NCI-H748 treated with DMSO at 0.1 percent for 48 hours (cell line): Measurements from ENCODE around the gene ELF1.

Source experiments
- DNase-seq: peaks from one replicate; lab custom pipeline; 2025; lab: John Stamatoyannopoulos, UW

Gene ELF1

DNA sequence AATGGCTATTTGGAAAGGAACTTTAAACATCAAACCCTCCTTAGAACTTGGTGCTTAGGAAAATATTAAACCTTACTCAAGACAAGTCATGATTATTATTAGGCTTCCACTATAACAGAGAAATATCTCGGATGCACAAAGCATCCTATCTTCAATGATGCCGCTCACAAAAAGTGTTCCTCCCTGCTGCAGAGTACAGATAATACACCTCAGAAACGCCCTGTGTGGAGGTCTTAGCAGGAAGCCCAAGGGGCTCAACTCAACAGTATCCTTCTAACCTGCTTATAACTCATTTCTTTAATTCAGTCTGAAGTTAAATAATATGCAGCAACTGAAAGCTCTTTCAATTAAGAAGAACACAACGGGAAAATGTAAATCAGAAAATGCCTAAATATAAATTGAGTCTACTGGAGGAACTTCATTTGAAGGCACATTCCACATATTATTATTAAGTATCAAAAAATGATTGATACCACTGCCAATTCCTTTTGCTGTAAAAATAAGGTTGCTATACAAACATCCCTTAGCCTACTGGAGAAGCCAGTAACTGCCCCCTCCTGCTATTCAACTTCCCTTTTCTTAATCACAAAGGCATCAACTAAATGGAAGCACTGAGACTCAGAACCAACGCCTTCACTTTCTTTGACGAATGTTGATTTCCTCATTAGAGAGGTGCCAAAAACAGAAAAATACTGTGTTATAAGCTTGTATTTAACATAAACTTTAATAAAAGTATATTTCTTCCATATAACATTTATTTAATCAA, 12.0 kb downstream of the ELF1 start:
- no peak for DNase-seq

DNA sequence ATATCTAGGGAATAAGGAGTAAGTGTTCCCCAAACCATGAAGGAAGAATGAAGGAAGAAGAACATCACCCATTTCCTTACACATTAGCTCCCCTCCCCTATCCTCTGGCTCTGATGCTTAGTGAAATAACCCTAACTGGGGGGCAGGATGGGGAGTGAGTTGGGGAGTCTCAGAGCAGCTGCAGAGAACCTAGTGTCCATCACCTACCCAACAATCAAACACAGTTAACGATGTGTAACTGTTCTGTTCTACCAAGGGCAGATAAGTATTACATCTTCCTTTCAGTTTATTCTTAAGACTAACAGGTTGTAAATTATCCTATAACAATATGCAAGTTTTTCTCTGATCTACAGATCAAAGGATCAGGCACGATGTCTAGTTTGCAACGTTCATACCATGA, 12.8 kb downstream of the ELF1 start:
- DNase-seq = no peak

GRCh38 chr13:41005704-41006103, 13.4 kb downstream of the ELF1 start:
- no peak for DNase-seq

DNA sequence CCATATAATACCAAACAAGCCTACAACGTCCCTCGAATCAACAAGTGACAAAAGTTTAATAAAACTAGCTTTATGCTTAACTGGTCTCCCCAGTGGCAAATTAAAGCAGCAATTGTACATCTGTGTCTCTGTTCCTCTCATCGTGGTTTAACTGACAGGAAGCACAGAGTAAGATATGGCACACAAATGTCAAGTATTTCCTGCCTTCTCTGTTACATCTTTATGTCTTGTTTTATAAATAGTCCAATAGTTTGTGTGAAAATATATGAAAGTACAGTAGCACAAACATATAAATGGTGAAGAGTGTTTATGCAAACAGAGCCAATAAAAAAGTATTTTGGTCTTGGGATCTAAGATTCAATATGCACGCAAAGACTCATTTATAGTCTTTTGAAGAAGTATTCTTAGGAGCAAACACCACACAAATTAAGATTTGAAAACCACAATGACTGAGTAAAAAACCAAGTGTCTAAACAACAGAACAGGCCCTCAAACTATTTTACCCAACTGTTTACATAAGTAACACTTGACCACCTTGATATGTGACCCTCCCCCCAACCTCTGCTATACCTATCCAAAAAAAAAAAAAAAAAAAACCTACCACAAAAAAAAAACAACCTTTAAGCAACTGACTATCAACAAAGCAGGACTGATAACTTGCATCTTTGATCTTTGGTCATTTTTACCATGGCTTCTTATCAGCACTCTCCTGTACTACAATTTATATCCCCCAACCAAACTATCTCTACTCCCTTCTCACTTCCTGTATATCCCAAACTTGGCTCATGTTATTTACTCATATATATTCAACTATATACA, 14.0 kb downstream of the ELF1 start:
- no peak for DNase-seq

GRCh38 chr13:41002606-41003005, 16.5 kb downstream of the ELF1 start:
- DNase-seq = no peak

DNA sequence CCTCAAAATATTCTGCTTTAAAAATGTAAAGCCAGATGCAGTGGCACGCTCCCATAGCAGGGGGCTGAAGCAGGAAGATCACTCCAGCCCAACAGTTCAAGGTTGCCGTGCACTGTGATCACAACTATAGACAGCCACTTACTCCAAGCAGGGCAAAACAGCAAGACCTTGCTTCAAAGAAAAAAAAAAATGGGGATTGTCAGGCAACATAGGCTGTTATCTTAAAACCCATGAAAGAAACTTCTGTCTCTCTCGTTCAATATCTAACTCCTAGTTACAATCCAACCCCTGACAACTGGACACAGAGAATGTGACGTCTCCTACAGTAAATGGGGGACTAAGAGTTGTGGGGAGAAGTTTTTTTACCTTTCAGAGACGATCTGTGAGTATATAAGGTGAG, 17.4 kb downstream of the ELF1 start:
- no peak for DNase-seq

GRCh38 chr13:40999416-40999815, 19.7 kb downstream of the ELF1 start:
- no peak for DNase-seq

DNA sequence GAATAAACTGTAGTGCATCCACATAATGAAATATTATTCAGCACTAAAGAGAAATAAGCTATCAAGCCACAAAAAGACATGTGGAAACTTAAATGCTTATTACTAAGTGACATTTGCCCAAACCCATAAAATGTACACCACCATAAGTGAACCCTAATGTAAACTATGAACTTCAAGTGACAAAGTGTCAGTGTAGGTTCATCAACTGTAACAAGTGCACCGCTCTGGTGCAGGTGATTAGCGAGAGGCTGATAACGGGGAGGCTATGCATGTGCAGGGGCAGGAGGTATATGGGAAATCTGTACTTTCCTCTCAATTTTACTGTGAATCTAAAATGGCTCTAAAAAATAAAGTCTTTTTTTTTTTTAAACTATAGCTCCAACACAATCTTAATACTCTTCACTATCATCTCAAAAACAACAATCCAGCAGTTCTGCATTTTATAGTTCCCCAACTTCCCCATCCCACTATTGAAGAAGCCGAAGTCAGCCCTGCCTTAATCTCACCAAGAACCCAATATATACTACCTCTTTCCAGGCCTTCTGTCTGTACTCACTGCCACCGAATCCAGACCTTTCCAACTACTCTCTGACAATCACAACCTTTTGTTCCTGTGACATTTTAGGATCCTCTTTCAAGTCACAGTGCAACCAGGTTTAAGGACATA, 22.6 kb downstream of the ELF1 start:
- no peak for DNase-seq

GRCh38 chr13:40995997-40996396, 23.1 kb downstream of the ELF1 start:
- DNase-seq = no peak

DNA sequence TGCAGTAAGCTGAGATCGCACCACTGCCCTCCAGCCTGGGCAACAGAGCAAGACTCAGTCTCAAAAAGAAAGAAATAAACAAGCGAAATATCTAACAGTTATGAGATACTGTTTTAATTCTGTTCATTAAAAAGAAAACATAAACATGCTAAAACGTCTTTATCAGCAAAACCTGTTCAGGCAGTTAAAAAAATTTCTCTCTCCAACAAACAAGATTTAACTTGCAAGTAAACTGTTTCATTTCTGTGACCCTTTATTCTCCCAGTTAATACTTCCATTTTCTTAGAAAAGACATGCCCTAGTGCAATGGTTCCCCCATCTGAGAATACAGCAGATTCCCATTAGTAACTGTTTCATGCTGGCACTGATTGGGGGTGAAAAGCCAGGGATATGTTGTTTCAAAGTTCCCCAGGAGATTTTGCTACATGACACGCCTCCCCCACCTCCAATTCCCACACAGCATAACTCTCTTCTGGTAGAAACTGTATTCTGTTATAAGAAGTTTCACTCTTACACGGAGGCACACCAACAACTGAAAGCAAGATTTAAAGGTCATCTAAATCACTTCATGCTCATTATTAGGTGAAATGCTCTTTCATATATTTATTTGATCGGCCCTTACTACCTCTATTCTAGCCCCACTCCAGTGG, 24.4 kb downstream of the ELF1 start:
- no peak for DNase-seq

DNA sequence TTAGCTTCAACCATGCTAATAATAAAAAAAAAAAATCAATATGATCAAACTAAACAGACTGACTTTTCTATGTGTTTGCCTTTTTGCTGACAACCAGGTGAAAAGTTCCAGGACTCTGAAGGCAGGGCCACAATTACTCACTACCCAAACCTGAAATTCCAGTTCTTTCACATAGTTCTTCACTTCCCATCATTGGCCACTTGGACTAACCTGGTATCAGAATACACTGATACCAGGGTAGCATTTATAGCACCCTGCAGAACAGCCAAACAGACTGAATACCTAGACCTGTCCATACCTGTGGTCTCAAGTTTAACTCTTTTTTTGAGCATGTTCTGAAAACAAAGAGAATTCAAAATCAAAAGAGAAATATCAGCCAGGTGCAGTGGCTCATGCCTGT, 25.1 kb downstream of the ELF1 start:
- DNase-seq = peak; percentile 93

DNA sequence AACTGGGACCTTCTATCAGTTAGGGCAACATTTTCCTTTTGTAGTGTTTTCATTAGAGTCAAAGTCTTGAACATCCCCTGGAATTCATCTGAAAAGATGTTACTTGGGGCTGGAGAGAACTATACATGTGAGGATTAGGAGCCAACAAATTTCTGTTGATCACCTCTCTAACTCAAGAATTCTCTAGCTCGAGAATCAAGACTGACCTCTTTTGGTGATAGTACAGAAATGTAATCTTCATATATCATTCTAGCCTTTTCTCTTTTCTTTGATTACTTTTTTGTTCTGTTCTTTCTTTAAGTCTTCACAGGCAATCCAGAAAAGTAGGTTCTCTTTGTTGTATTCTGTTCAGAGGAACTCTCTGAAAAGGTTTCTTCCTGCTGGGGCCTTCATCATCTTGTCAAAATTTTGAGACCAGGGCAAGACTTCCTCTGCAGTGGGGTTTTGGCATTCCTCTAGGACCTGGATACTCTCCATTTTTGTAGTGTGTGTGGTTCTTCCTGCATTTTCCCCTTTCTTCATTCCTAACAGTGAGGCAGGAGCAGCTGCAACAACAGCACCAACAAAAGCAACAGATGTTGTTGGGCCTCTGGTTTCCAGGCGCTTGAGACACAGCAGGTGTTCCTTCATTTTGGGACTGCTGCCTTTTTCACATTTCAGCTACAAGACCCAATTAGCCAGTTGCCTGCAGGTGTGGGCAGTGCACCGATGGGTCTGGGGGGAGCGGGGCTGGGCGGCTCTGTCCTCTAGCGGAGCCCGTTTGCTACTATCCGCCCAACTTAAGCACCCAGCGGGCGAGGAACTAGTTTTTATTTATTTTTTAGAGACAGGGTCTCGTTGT, 26.2 kb downstream of the ELF1 start:
- DNase-seq = peak; percentile 57

GRCh38 chr13:40987606-40988280, 31.4 kb downstream of the ELF1 start:
- DNase-seq = no peak

DNA sequence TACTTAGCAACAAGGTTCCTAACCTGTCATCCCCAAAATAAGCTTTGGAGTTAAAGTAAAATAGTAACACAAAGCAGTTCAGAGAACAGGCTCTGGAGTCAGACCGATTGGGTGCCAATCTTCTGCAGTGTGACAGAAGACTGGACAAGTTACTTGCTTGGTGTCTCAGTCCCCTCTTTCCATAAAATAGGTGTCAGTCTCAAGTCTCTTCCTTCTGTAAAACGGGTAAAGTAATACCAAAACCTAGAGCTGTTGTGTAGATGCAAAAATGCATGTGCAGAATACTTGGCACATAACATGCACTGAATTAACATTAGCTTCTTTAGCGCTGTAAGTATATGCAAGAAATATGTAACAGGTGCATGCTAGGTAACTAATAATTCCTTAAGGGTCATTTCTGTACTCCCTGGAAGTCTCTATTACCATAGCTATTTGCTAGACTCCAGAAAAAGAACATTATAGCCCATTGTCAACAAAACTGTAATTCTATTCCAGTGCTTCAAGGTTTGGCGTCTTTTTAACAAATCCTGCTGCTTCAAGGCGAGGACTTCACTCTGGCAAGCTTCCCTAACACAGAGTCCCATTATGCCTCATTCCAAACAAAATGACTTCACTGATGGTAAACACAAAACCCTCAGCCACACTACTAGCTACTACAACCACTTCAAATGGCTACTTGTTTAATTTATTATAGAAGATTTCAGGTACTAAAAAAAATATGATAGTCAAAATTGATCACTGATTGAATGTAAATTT, 32.8 kb downstream of the ELF1 start:
- no peak for DNase-seq

DNA sequence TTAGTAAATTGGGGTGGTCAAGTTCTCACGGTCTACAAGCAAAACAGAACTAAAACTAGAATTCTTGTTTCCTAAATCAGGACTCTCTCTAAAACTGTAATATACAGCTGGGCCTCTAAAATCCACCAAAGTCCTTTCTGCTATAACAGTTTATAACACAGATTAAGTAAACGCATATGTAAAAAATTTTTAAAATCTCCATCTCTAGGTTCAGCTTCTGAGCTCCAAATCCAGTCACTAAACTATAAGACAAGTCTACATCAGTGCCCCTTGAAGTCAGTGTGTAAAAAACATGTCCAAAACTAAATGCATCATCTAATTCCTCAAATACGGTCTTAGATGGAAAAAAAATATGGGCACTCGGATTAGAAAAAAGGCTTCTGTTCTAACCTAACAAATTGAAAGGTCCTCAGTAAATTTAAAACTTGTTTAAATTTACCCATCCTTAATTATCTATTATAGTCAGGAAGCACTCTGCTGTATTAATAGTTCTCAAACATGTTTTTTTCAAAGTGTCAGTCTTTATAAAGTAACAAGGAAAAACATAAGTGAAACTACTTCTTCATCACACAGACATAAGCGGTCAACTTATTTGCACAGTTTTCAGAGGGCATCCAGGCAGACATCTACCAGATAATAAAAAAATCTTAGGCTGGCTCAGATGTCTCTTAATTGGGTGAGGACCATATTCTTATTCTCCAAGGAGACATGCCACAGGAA, 33.6 kb downstream of the ELF1 start:
- DNase-seq = no peak

- no peak for DNase-seq
These were observed 34.3 kb downstream of the ELF1 start for GRCh38 chr13:40984668-40985366.

DNA sequence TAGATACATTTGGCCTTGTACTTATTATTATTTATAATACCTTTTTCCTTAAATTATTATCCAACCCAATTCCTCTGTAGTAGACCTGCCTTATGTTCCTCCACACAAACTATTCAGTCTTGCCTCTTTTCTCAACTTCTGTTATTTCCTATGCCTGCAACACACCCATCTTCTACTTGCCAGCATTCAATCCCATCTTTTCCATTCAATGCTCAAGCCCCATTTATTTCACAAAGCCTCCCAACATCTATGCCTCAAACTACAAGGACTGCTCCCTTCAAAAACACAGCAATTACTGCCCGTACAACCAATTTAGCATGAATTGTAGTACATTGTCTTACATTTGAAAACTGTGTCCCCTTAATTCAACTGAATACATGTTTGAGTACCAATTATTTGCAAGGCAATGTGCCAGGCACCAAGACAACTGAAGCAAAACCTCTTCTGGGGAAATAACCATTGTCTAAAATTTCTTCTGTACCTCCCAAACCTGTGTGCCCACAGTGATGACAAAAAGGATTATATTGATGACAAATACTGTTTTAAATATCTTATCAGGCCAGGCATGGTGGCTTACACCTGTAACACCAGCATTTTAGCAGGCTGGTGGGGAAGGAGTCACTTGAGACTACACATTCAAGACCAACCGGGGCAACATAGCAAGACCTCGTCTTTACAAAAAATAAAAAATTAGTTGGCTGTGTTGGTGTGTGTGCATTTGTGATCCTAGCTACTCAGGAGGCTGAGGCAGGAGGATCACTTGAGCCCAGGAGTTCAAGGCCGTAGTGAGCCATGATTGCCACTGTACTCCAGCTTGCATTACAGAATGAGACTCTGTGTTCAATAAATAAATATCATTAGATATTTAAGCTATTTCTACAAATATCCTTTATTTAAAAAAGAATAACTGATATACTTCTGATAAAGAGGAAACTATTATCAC, 35.1 kb downstream of the ELF1 start:
- peak; percentile 64 for DNase-seq

- no peak for DNase-seq
These were observed 35.9 kb downstream of the ELF1 start for GRCh38 chr13:40983259-40983658.
